K562 (cell line): Measurements from ENCODE around the gene CSRNP3.

Experiments used
- CTCF ChIP-seq, 3 experiments: IDR thresholded peaks in 2 of 3; conservative IDR thresholded peaks in 1 of 3; 2 replicates each; pipeline ENCODE4 v1.5.1; 2011 to 2012; ENCODE audit warnings: low read length in 3 of 3, mild to moderate bottlenecking in 3 of 3, control low read depth in 2 of 3, improper control_type of control experiment in 1 of 3, inconsistent platforms in 1 of 3, low read depth in 1 of 3, mixed read lengths in 1 of 3, moderate library complexity in 1 of 3; ENCODE audit not compliant: insufficient read depth in 2 of 3
- EP300 ChIP-seq: IDR thresholded peaks from 2 replicates; pipeline ENCODE4 v1.6.1; 2012; ENCODE audit warnings: low read length, improper control_type of control experiment
- HDAC6 ChIP-seq: IDR thresholded peaks from 2 replicates; pipeline ENCODE4 v1.6.1; 2012; ENCODE audit warnings: low read depth, mild to moderate bottlenecking, control low read depth, inconsistent platforms, low read length, moderate library complexity
- HNRNPH1 ChIP-seq: fragments of 200-400 bp; formaldehyde crosslinking; optimal IDR thresholded peaks from 2 replicates; pipeline ENCODE3; 2017; ENCODE audit warnings: low read depth, mild to moderate bottlenecking, low read length, moderate library complexity
- KAT2B ChIP-seq: IDR thresholded peaks from one replicate; pipeline ENCODE4 v1.6.1; 2012; ENCODE audit warnings: low read depth, mild to moderate bottlenecking, control low read depth, inconsistent platforms, low read length, moderate library complexity
- POLR2A ChIP-seq: fragments of 450-650 bp; conservative IDR thresholded peaks from 2 replicates; pipeline ENCODE4 v1.6.1; 2016
- POLR2AphosphoS5 ChIP-seq: IDR thresholded peaks from 2 replicates; pipeline ENCODE4 v1.6.1; 2011; ENCODE audit warnings: mild to moderate bottlenecking, low read depth, low read length, moderate library complexity; ENCODE audit not compliant: control insufficient read depth, insufficient read depth
- ZBTB33 ChIP-seq: sonication (generic); formaldehyde crosslinking; IDR thresholded peaks from 2 replicates; pipeline ENCODE4 v1.8.1; 2023; ENCODE audit warnings: mild to moderate bottlenecking, missing genetic modification reagents
- ZNF239 ChIP-seq: fragments of 250-450 bp; sonication (Bioruptor Pico); IDR thresholded peaks from 2 replicates; pipeline ENCODE4 v1.4.0; 2020; ENCODE audit warnings: mild to moderate bottlenecking

GRCh38 chr2:165699946-165700345 is 230.4 kb downstream of the CSRNP3 start:
- TF ChIP-seq CTCF (IDR thresholded peaks at IDR 0.05 in 2 of 3, conservative IDR thresholded peaks at IDR 0.05 in 1 of 3; ENCODE audit: insufficient read depth in 2 of 3, low read depth in 1 of 3, low read length in 3 of 3) (no peak), HNRNPH1 (no peak), KAT2B (no peak), ZNF239 (CRISPR knock-in tag) (no peak), HDAC6 (no peak), EP300 (no peak), ZBTB33 (CRISPR knock-in tag) (no peak), POLR2AphosphoS5 (no peak), POLR2A (no peak)
